ENCODE data around the gene KCNC1.

- no peak for TF ChIP-seq CTCF (conservative IDR thresholded peaks at IDR 0.05 in 1 of 2, IDR thresholded peaks at IDR 0.05 in 1 of 2; ENCODE audit: low read depth in 1 of 2, low read length in 2 of 2)
- no peak for TF ChIP-seq EZH2 (IDR thresholded peaks at IDR 0.05; ENCODE audit: low read length, missing control alignments)
Observed at GRCh38 chr11:17725174-17725573, 9.4 kb upstream of the KCNC1 start.
